GM12864 (cell line): ENCODE measurements around the gene THAP6.
"Not testable (repeated sequence)": the region's sequence is repeated elsewhere in the genome, so short reads cannot be mapped to it uniquely, and the experiment has no call there.

ENCODE experiments used
- DNase-seq: peaks from one replicate; pipeline ENCODE4 v3.0.0-alpha.2; 2011; ENCODE audit warnings: low read depth
- H3K4me3 ChIP-seq: 2 replicates; pipeline ENCODE4 v1.5.1; 2011; ENCODE audit warnings: mild to moderate bottlenecking, low read depth, low read length, control low read depth
- TF ChIP-seq, protein P1 (sequence below): IDR thresholded peaks from 2 replicates; pipeline ENCODE4 v1.5.1; 2011; ENCODE audit warnings: low read depth, mild to moderate bottlenecking, moderate library complexity, low read length, control low read depth, inconsistent platforms; ENCODE audit errors: missing control alignments

The THAP6 gene

DNA sequence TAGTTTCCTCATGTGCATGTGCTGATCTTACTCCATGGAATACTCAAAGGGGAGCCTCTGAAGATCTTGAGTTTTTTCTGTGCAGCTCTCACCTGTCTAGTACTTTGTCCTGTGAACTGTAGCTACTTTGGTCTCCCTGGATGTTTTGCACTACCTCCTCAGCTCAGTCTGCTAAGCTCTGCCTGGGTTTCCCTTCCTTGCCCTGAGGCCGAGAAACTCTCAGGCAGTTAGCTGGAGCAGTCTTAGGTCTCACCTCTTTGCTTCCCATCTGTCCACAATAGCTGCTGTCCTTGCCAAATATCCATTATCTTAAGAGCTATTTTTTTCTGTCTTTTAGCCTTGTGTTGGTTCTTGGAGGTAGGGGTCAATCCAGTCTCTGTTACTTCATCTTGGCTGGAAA, 11.6 kb downstream of the THAP6 start:
- DNase-seq = no peak
- no peak overlapping the region for H3K4me3 ChIP-seq
- TF ChIP-seq, protein P1, sequence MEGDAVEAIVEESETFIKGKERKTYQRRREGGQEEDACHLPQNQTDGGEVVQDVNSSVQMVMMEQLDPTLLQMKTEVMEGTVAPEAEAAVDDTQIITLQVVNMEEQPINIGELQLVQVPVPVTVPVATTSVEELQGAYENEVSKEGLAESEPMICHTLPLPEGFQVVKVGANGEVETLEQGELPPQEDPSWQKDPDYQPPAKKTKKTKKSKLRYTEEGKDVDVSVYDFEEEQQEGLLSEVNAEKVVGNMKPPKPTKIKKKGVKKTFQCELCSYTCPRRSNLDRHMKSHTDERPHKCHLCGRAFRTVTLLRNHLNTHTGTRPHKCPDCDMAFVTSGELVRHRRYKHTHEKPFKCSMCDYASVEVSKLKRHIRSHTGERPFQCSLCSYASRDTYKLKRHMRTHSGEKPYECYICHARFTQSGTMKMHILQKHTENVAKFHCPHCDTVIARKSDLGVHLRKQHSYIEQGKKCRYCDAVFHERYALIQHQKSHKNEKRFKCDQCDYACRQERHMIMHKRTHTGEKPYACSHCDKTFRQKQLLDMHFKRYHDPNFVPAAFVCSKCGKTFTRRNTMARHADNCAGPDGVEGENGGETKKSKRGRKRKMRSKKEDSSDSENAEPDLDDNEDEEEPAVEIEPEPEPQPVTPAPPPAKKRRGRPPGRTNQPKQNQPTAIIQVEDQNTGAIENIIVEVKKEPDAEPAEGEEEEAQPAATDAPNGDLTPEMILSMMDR = no peak

DNA sequence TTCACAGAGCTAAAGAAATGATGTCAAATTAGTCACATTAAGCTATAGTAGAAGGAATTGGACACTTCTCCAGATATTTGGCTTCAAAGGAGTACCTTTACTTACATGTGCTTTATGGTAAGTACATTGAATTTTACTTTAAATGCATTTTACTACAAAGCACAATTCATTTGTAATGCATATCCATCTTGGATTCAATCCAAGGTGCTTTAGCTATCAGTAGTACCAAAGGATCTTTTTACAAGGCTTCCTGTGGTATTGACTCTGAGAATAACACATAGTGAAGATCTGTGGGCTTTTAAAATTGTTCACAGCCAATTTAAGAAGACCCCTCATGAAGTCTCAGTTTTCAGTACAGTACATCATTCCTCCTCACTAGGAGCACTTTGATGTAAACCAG, 13.2 kb downstream of the THAP6 start:
- TF ChIP-seq, protein P1 = no peak
- DNase-seq = no peak
- no peak overlapping the region for H3K4me3 ChIP-seq

DNA sequence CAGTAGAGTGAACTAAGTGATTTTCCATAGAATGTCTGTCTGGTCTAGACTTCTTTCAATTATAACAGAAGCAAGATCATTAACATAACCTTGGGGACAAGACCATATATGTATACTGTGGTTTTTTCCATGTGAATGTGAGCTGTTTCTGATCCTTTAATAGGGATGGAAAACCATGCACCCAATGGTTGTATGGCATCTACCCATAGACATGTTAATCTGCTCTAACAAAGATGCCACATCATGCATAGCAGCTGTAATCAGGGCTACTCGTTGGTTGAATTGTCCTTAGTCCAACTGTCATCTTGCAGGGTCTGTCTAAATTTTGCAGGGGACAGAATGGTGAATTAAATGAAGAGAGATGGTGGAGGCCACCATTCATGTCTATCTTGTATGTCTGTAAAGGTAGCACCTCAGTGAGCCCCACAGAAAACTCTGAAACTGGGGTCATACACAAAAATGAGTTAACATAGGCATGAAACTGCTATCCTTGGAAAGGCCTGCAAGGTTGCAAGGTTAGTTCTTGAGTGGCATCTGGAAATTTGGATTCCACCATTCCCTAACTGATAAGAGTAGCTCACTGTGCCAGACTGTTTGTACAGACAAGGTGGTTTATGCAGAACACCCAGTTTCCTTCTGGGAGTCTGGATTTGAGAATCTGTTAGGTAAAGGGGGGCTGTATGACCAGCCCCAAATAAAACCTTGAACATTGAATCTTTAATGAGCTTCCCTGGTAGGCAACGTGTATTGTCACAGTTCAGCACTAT, 16.5 kb downstream of the THAP6 start:
- TF ChIP-seq, protein P1 = no peak
- DNase-seq = no peak
- no peak overlapping the region for H3K4me3 ChIP-seq

DNA sequence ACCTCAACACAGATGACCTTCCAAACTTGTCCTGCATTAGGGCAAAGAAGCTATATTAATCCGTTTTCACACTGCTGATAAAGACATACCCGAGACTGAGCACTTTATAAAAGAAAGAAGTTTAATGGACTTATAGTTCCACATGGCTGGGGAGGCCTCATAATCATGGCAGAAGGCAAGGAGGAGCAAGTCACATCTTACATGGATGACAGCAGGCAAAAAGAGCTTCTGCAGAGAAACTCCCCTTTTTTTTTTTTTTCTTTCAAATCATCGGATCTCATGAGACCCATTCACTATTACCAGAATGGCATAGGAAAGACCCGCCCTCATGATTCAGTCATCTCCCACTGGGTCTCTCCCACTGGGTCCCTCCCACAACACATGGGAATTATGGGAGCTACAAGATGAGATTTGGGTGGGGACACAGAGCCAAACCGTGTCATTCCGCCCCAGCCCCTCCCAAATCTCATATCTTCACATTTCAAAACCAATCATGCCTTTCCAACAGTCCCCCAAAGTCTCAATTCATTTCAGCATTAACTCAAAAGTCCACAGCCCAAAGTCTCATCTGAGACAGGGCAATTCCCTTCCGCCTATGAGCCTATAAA, 17.4 kb downstream of the THAP6 start:
- not testable (repeated sequence) for H3K4me3 ChIP-seq, DNase-seq

DNA sequence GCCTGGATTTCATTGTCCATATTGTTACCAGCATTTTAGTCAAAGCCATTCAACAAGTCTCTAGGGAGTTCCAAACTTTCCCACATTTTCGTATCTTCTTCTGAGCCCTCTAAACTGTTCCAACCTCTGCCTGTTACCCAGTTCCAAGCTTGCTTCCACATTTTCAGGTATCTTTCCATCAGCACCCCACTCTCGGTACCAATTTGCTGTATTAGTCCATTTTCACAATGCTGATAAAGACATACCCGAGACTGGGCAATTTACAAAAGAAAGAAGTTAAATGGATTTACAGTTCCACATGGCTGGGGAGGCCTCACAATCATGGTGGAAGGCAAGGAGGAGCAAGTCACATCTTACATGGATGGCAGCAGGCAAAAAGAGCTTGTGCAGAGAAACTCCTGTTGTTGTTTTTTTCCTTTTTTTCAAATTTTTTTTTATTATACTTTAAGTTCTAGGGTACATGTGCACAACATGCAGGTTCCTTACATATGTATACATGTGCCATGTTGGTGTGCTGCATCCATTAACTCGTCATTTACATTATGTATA, 19.1 kb downstream of the THAP6 start:
- not testable (repeated sequence) for DNase-seq, H3K4me3 ChIP-seq

DNA sequence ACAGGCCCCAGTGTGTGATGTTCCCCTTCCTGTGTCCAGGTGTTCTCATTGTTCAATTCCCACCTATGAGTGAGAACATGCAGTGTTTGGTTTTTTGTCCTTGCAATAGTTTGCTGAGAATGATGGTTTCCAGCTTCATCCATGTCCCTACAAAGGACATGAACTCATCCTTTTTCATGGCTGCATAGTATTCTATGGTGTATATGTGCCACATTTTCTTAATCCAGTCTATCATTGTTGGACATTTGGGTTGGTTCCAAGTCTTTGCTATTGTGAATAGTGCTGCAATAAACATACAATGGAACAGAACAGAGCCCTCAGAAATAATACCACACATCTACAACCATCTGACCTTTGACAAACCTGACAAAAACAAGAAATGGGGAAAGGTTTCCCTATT, 19.7 kb downstream of the THAP6 start:
- H3K4me3 ChIP-seq, DNase-seq: not testable (repeated sequence)

DNA sequence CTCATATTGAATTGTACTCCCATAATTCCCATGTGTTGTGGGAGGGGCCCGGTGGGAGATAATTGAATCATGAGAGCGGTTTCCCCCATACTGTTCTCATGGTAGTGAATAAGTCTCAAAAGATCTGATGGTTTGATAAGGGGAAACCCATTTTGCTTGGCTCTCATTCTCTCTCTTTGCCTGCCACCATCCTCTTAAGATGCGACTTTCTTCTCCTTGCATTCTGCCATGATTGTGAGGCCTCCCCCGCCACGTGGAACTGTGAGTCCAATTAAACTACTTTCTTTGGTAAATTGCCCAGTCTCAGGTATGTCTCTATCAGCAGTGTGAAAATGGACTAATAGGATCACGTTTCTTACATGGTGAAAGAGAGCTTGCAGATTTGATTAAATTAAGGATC, 23.0 kb downstream of the THAP6 start:
- H3K4me3 ChIP-seq = not testable (repeated sequence)

DNA sequence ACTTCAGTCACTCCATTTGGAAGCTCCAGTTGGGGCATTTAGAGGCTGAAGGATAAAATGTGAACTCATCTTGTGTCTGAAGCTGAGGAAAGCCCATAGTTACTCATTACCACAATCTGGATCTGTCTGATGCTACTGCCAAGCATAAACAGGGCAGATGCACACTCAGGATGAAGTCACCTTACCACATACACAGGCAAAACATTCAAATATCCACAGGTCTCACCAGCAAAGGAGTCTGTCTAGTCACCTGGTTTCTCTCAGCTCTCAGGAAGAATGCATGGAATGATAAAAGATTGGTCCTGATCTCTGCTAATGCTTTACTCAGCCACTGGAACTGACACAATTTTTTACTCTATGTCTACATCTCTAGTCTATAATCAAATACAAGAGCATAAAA, 28.6 kb downstream of the THAP6 start:
- no peak overlapping the region for H3K4me3 ChIP-seq
- TF ChIP-seq, protein P1 = no peak
- DNase-seq = no peak

More for the DNA sequence above, 23.0 kb downstream of the THAP6 start:
- not testable (repeated sequence) for DNase-seq

DNA sequence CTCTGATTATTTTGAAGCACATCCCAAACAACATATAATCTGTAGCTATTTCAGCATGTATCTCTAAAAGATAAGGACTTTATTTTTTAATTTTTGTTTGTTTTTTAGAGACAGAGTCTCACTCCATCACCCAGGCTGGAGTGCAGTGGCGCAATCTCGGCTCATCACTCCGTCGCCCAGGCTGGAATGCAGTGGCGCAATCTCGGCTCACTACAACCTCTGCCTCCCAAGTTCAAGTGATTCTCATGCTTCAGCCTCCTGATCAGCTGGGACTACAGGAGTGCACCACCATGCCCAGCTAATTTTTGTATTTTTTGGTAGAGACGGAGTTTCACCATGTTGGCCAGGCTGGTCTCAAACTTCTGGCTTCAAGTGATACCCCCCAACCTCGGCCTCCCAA, 29.9 kb downstream of the THAP6 start:
- H3K4me3 ChIP-seq = not testable (repeated sequence)

More for the DNA sequence above, 29.9 kb downstream of the THAP6 start:
- not testable (repeated sequence) for DNase-seq
